Activated CD4-positive, alpha-beta T cell treated with anti-CD3 and anti-CD28 coated beads for 24 hours (primary cell): ENCODE data around the gene FAM236A.
"Not testable (repeated sequence)": the region's sequence is repeated elsewhere in the genome, so short reads cannot be mapped to it uniquely, and the experiment has no call there.

ENCODE experiments used
- DNase-seq, 2 donors: peaks; one replicate each; pipeline ENCODE4 v3.0.0-alpha.2; 2020; ENCODE audit warnings: low read depth in 2 of 2

Gene FAM236A

DNA sequence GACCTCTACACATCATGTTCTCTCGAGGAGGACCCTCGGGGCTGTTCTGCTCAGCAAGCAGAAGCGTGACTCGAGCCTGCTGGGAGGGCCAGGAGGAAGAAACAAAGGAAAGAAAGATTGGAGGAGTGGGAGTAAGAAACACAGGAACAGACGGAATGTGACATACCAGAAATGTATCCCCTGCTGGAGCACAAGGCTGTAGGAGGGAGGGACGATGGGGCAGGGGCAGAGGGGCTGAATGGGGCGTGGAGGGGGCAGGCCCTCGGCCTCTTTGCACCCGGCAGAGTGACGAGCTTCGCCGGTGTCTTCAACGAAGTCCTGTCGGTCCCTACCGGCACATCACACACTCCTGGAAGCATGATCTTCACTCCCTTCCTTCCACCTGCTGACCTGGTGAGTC, at the start of gene FAM236A:
Gene FAM236A (plus strand): TSS at position 301 of the 400 bp plus-strand sequence. CDS start 57 bp downstream, at position 358.
- not testable (repeated sequence) for DNase-seq

DNA sequence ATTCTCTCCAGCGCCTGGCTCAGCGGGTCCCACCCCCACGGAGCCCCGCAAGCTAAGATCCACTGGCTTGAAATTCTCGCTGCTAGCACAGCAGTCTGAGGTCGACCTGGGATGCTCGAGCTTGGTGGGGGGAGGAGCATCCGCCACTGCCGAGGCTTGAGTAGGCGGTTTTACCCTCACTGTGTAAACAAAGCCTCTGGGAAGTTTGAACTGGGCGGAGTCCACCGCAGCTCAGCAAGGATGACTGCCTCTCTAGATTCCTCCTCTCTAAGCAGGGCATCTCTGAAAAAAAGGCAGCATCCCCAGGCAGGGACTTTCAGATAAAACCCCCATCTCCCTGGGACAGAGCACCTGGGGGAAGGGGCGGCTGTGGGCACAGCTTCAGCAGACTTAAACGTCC, 48.3 kb upstream of the FAM236A start:
- DNase-seq = not testable (repeated sequence)

DNA sequence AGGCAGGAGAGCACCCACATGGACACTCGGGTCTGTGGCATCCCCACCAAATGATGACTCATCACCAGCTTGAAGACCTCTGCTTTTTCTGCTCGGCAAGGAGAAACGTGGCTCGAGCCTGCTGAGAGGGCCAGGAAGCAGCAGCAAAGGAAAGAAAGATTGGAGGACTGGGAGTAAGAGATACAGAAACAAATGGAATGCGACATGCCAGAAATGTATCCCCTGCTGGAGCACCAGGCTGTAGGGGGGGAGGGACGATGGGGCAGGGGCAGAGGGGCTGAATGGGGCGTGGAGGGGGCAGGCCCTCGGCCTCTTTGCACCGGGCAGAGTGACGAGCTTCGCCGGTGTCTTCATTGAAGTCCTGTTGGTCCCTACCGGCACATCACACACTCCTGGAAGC, 25.7 kb upstream of the FAM236A start, which contains the start of gene FAM236C:
Gene FAM236C (plus strand): TSS at position 301 of the 400 bp plus-strand sequence. CDS start 100 bp downstream, outside the sequence.
- not testable (repeated sequence) for DNase-seq

DNA sequence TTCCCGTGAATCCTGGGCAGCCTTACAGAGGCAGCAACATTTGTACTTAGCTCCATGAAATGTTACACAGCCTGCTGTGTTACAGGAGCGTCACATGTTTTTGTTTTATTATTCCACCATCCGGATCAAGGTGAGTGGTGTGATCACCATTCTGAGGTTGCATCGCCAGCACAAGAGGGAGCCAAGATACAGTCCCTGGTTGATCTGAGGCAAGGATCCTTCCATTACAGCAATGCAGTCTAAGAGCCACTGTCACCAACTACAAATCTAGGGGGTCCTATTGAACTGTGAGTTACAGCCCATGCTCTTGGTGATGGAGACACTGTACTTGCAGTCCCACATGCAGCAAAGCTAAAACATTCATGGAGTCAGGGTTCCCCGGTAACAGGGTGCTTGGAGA, 21.9 kb upstream of the FAM236A start:
- DNase-seq = not testable (repeated sequence)

DNA sequence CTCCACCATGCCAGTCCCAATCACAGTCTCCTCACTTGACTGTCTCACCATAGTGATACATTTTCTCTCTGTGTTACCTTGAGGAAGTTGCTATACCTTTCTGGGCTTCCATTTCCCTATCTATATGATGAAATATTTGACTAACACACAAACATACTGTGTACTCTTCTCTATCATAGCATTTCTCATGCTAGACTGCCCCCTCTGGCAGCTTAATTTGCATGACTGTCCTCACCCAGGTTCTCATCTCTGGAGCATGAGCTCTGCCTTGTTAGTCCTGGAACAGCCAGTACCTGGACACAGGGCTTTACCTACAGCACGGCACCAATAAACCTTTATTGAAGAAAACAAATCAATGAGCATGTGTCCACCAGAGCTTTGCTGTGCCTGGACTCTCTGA, 5.7 kb upstream of the FAM236A start:
- DNase-seq = not testable (repeated sequence)

DNA sequence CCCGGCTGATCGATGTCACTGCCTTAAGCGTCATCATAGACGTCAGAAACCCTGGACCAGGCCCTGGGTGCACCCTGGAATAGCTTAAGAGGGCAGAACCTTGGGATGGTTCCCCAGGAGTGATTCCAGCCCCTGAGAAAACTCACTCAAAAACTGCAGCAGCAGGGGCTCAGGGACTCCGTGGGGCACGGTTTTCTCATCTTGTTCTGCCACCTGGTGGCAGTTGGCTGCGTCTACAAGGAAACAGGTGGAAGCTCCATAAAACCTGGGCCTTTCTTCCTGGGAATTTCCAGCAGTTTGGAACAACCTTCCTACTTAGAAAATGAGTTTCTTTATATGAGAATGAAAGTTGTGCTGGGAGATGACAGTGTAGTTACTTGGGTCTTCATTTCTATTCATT, 1.6 kb upstream of the FAM236A start:
- DNase-seq = not testable (repeated sequence)

DNA sequence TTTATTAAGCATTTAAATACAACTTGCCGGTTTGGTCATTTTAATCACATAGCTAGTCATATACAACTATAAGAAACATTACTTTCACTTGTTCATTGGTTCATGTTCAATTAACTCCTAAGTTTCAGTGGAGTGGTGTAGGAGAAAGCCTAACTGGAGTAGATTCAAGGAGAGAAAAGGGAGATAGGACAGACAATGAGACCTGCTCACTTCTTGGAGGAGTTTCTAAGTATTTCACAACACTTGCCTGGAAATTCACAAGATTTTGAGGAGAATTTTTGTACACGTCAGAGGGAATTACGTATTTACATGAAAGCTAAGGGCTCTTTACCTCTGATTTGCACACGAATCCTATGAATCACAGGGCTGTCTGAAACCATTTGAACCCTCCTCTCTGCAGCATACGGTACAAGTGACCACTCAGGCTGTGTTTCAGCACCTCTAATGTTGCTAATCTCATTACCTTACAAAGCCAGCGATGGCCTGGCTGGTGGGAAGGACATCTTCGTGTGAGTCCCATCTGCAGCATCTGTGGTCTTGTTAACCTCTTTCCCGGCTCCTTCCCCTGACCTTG, 1.0 kb upstream of the FAM236A start:
- not testable (repeated sequence) for DNase-seq

DNA sequence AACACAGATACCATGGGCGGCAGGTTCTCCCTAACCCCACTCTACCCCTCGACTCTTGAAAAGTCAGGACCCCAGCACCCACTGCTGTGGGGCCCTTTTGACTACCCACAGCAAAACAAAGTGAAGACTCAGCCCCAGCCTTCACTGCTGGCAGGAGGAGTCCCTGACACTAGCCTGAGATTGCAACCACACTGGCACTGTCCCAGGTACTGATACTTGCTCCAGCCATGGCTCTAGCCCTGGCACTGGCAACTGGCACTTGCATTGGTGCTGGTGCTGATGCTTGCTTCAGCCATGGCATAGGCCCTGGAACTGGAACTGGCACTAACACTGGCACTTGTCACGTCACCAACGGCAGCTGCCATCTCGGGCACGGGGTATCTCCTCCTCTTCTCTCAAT, 4.3 kb downstream of the FAM236A start:
- DNase-seq = not testable (repeated sequence)

DNA sequence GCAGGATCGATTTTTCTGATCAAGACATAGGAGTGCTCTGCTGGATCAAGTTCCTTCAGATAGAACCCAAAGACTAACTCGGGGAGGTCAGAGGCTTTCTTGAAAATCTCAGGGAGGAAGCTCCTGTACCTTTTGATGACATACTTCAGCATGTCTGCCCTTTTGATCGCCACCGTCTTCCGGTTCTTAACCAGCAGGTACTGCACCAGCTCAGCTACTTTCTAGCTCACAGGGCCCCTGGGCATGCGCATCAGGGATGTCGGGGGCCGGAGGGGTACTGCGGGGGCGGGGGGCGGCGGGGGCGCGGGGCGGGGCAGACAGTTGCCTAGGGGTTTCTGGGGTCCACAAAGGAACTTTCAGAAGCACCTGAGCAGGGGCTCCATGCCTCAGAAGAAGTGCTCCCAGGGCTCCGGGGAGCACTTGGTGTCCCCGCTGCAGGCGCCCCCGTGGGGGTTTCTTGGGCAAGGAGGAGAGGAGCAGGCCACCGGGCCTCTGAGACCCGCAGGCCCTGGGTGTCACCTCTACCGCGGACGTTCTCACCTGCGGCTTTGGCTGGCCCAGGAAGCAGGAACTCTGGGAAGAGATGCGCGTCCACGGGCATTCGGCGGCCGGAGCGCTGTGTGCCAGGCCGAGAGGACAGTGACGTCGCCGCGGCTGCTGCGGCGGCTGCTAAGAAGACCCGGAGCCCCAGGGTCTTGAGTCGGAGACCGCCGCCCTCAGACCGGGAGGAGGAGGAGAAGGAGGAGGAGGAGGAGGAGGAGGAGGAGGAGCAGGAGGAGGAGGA, 5.2 kb downstream of the FAM236A start:
- not testable (repeated sequence) for DNase-seq

DNA sequence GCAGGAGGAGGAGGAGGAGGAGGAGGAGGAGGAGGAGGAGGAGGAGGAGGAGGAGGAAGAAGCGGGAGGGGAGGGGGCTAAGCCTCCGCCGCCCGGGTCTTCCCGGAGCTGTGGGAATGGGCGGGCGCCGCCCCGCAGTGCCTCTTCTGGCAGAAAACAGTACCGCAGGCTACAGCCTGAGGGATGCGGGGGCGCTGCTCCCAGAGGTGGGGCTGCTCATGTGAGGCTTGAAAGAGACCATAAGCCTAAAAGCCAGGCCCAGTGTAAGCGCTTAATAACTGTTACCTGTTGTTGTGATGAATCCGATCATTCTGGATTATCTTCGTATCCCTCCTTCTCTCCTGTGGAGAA, 5.8 kb downstream of the FAM236A start, which contains the start of gene DMRTC1:
Gene DMRTC1 (minus strand): TSS at position 19 of the 351 bp plus-strand sequence. CDS start 68,143 bp downstream, outside the sequence.
- DNase-seq = not testable (repeated sequence)

DNA sequence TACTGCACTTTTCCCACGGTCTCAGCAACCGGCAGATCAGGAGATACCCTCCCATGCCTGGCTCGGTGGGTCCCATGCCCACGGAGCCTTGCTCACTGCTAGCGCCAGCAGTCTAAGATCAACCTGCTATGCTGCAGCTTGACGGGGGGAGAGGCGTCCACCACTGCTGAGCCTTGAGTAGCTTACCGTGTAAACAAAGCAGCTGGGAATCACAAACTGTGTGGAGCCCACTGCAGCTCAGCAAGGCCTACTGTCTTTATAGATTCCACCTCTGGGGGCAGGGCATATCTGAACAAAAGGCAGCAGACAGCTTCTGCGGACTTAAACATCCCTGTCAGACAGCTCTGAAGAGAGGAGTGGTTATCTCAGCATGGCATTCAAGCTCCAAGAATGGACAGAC, 22.0 kb downstream of the FAM236A start:
- not testable (repeated sequence) for DNase-seq

DNA sequence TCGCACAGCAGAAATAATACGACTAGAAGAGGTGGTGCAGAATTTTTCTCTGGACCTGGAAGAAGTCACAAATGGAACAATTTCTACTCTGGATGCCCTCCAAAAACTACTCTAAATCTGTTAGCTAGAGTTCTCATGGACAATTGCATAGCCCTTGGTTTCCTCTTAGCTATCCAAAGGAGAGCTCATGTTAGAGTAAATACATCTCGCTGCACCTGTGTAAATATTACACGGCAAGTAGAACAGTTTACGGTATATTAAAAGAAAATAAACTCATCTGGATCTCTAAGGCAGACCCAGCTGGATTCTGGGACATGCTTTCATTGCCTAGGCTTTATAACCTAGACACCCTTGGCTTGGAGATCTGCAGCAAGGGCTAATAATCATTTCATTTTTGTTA, 33.9 kb downstream of the FAM236A start:
- not testable (repeated sequence) for DNase-seq

DNA sequence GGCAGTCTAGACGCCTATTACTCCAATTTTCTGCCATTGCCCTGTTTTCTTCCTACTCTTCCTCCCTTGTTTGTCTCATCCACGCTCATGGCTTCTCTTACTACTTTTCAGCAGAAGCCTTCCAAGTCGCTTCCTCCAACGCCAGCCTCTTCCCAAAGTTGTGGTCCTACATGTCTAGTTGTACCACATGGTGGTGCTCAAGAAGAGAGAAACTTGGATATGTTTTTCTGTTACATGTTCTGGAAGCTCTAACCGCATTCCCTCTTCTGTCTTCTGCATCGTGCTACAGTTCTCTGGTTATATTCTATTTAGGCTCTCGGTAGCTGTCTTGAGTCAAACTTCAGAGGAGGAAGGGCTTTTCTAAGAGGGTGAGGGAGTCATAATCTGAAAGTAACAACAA, 36.9 kb downstream of the FAM236A start:
- not testable (repeated sequence) for DNase-seq

DNA sequence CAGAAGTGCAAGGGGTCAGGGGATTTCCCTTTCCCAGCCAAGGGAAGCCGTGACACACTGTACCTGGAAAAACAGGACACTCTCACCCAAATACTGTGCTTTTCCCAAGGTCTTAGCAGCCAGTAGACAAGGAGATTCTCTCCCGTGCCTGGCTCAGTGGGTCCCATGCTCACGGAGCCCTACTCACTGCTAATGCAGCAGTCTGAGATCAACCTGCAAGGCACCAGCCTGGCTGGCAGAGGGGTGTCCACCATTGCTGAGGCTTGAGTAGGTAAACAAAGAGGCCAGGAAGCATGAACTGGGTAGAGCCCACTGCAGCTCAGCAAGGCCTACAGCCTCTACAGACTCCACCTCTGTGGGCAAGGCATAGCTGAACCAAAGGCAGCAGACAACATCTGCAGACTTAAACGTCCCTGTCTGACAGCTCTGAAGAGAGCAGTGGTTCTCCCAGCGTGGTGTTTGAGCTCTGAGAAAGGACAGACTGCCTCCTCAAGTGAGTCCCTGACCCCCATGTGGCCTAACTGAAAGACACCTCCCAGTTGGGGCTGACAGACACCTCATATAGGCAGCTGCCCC, 43.0 kb downstream of the FAM236A start:
- DNase-seq = not testable (repeated sequence)
